Measurements from ENCODE around the gene NMNAT3. TPM values are rescaled to one million over a fixed set of nuclear protein-coding genes. Genes with fewer than 3 reads are reported as not detected.

Gene NMNAT3
- total and polyA plus RNA-seq, 9 donors = 2.0 to 5.8 (median 4.5) TPM

GRCh38 chr3:139642996-139643395, 34.8 kb downstream of the NMNAT3 start:
- no peak overlapping the region for H3K27ac ChIP-seq (ENCODE audit: low read length)
- no peak for DNase-seq
- no peaks in the 10 kb centered on the region for H3K27me3 ChIP-seq (ENCODE audit: control insufficient read depth, insufficient read depth, low read length)
- H3K4me3 ChIP-seq (ENCODE audit: low read length) = no peak overlapping the region
- no peaks in the 10 kb centered on the region for H3K9me3 ChIP-seq (replicated peaks; ENCODE audit: control insufficient read depth, low read depth, low read length)
- no peaks in the 10 kb centered on the region for H3K4me1 ChIP-seq (ENCODE audit: control insufficient read depth, insufficient read depth, low read length)
- WGBS (ENCODE audit: insufficient coverage) = no CpG with 5 or more reads among the region's 2 CpGs
- H3K36me3 ChIP-seq (ENCODE audit: control insufficient read depth, insufficient read depth, low read length) = no peaks in the 10 kb centered on the region

GRCh38 chr3:139640456-139640855, 37.3 kb downstream of the NMNAT3 start:
- Histone ChIP-seq H3K36me3 (ENCODE audit: control insufficient read depth, insufficient read depth, low read length) (no peaks in the 10 kb centered on the region), H3K9me3 (replicated peaks; ENCODE audit: control insufficient read depth, low read depth, low read length) (no peaks in the 10 kb centered on the region), H3K4me1 (ENCODE audit: control insufficient read depth, insufficient read depth, low read length) (no peaks in the 10 kb centered on the region), H3K4me3 (ENCODE audit: low read length) (no peak overlapping the region), H3K27ac (ENCODE audit: low read length) (no peak overlapping the region), H3K27me3 (ENCODE audit: control insufficient read depth, insufficient read depth, low read length) (no peaks in the 10 kb centered on the region)
- WGBS (ENCODE audit: insufficient coverage) = no CpG with 5 or more reads among the region's 1 CpG
- no peak for DNase-seq

GRCh38 chr3:139639662-139640061, 38.1 kb downstream of the NMNAT3 start:
- Histone ChIP-seq H3K4me1 (ENCODE audit: control insufficient read depth, insufficient read depth, low read length) (no peaks in the 10 kb centered on the region), H3K36me3 (ENCODE audit: control insufficient read depth, insufficient read depth, low read length) (no peaks in the 10 kb centered on the region), H3K4me3 (ENCODE audit: low read length) (no peak overlapping the region), H3K9me3 (replicated peaks; ENCODE audit: control insufficient read depth, low read depth, low read length) (no peaks in the 10 kb centered on the region), H3K27ac (ENCODE audit: low read length) (no peak overlapping the region), H3K27me3 (ENCODE audit: control insufficient read depth, insufficient read depth, low read length) (no peaks in the 10 kb centered on the region)
- DNase-seq = no peak
- WGBS (ENCODE audit: insufficient coverage) = 0% methylated on average over 1 of the region's 1 CpG

- H3K9me3 ChIP-seq (replicated peaks; ENCODE audit: control insufficient read depth, low read depth, low read length) = no peaks in the 10 kb centered on the region
- WGBS (ENCODE audit: insufficient coverage) = 84% methylated on average over 2 of the region's 2 CpGs
- H3K4me3 ChIP-seq (ENCODE audit: low read length) = no peak overlapping the region
- H3K27ac ChIP-seq (ENCODE audit: low read length) = no peak overlapping the region
- H3K27me3 ChIP-seq (ENCODE audit: control insufficient read depth, insufficient read depth, low read length) = no peaks in the 10 kb centered on the region
- H3K4me1 ChIP-seq (ENCODE audit: control insufficient read depth, insufficient read depth, low read length) = no peaks in the 10 kb centered on the region
- DNase-seq = no peak
- no peaks in the 10 kb centered on the region for H3K36me3 ChIP-seq (ENCODE audit: control insufficient read depth, insufficient read depth, low read length)
Observed at GRCh38 chr3:139638518-139638917, 39.3 kb downstream of the NMNAT3 start.

- Histone ChIP-seq H3K36me3 (ENCODE audit: control insufficient read depth, insufficient read depth, low read length) (no peaks in the 10 kb centered on the region), H3K27me3 (ENCODE audit: control insufficient read depth, insufficient read depth, low read length) (no peaks in the 10 kb centered on the region), H3K4me3 (ENCODE audit: low read length) (no peak overlapping the region), H3K9me3 (replicated peaks; ENCODE audit: control insufficient read depth, low read depth, low read length) (no peaks in the 10 kb centered on the region), H3K27ac (ENCODE audit: low read length) (no peak overlapping the region), H3K4me1 (ENCODE audit: control insufficient read depth, insufficient read depth, low read length) (no peaks in the 10 kb centered on the region)
- DNase-seq = peak; percentile 16
- no CpG with 5 or more reads among the region's 2 CpGs for WGBS (ENCODE audit: insufficient coverage)
Observed at GRCh38 chr3:139636511-139636910, 41.3 kb downstream of the NMNAT3 start.

GRCh38 chr3:139634111-139634635, 43.6 kb downstream of the NMNAT3 start:
- DNase-seq = no peak
- Histone ChIP-seq H3K4me1 (ENCODE audit: control insufficient read depth, insufficient read depth, low read length) (no peaks in the 10 kb centered on the region), H3K9me3 (replicated peaks; ENCODE audit: control insufficient read depth, low read depth, low read length) (no peaks in the 10 kb centered on the region), H3K27ac (ENCODE audit: low read length) (no peak overlapping the region), H3K27me3 (ENCODE audit: control insufficient read depth, insufficient read depth, low read length) (no peaks in the 10 kb centered on the region), H3K4me3 (ENCODE audit: low read length) (no peak overlapping the region), H3K36me3 (ENCODE audit: control insufficient read depth, insufficient read depth, low read length) (no peaks in the 10 kb centered on the region)
- WGBS (ENCODE audit: insufficient coverage) = 39% methylated on average over 14 of the region's 20 CpGs

- no peak for DNase-seq
- H3K27me3 ChIP-seq (ENCODE audit: control insufficient read depth, insufficient read depth, low read length) = no peaks in the 10 kb centered on the region
- no peaks in the 10 kb centered on the region for H3K36me3 ChIP-seq (ENCODE audit: control insufficient read depth, insufficient read depth, low read length)
- H3K27ac ChIP-seq (ENCODE audit: low read length) = no peak overlapping the region
- H3K4me3 ChIP-seq (ENCODE audit: low read length) = no peak overlapping the region
- H3K9me3 ChIP-seq (replicated peaks; ENCODE audit: control insufficient read depth, low read depth, low read length) = no peaks in the 10 kb centered on the region
- H3K4me1 ChIP-seq (ENCODE audit: control insufficient read depth, insufficient read depth, low read length) = no peaks in the 10 kb centered on the region
- WGBS (ENCODE audit: insufficient coverage) = 72% methylated on average over 6 of the region's 6 CpGs
Observed at GRCh38 chr3:139633511-139633910, 44.3 kb downstream of the NMNAT3 start.

GRCh38 chr3:139630542-139630941, 47.2 kb downstream of the NMNAT3 start:
- Histone ChIP-seq H3K36me3 (ENCODE audit: control insufficient read depth, insufficient read depth, low read length) (no peaks in the 10 kb centered on the region), H3K4me1 (ENCODE audit: control insufficient read depth, insufficient read depth, low read length) (no peaks in the 10 kb centered on the region), H3K4me3 (ENCODE audit: low read length) (no peak overlapping the region), H3K9me3 (replicated peaks; ENCODE audit: control insufficient read depth, low read depth, low read length) (no peaks in the 10 kb centered on the region), H3K27me3 (ENCODE audit: control insufficient read depth, insufficient read depth, low read length) (no peaks in the 10 kb centered on the region), H3K27ac (ENCODE audit: low read length) (no peak overlapping the region)
- no CpG with 5 or more reads among the region's 4 CpGs for WGBS (ENCODE audit: insufficient coverage)
- no peak for DNase-seq

GRCh38 chr3:139629033-139629432, 48.7 kb downstream of the NMNAT3 start:
- no peaks in the 10 kb centered on the region for H3K36me3 ChIP-seq (ENCODE audit: control insufficient read depth, insufficient read depth, low read length)
- no peaks in the 10 kb centered on the region for H3K27me3 ChIP-seq (ENCODE audit: control insufficient read depth, insufficient read depth, low read length)
- WGBS (ENCODE audit: insufficient coverage) = 60% methylated on average over 1 of the region's 3 CpGs
- no peak for DNase-seq
- H3K9me3 ChIP-seq (replicated peaks; ENCODE audit: control insufficient read depth, low read depth, low read length) = no peaks in the 10 kb centered on the region
- H3K4me1 ChIP-seq (ENCODE audit: control insufficient read depth, insufficient read depth, low read length) = no peaks in the 10 kb centered on the region
- H3K27ac ChIP-seq (ENCODE audit: low read length) = no peak overlapping the region
- no peak overlapping the region for H3K4me3 ChIP-seq (ENCODE audit: low read length)

- Histone ChIP-seq H3K9me3 (replicated peaks; ENCODE audit: control insufficient read depth, low read depth, low read length) (no peaks in the 10 kb centered on the region), H3K4me1 (ENCODE audit: control insufficient read depth, insufficient read depth, low read length) (no peaks in the 10 kb centered on the region), H3K27me3 (ENCODE audit: control insufficient read depth, insufficient read depth, low read length) (no peaks in the 10 kb centered on the region), H3K27ac (ENCODE audit: low read length) (no peak overlapping the region), H3K4me3 (ENCODE audit: low read length) (no peak overlapping the region), H3K36me3 (ENCODE audit: control insufficient read depth, insufficient read depth, low read length) (no peaks in the 10 kb centered on the region)
- 70% methylated on average over 3 of the region's 5 CpGs for WGBS (ENCODE audit: insufficient coverage)
- DNase-seq = no peak
Observed at GRCh38 chr3:139627759-139628158, 50.0 kb downstream of the NMNAT3 start.

GRCh38 chr3:139620438-139620837, 57.3 kb downstream of the NMNAT3 start:
- no peak overlapping the region for H3K27ac ChIP-seq (ENCODE audit: low read length)
- WGBS (ENCODE audit: insufficient coverage) = no CpG with 5 or more reads among the region's 3 CpGs
- no peak for DNase-seq
- no peaks in the 10 kb centered on the region for H3K4me1 ChIP-seq (ENCODE audit: control insufficient read depth, insufficient read depth, low read length)
- H3K27me3 ChIP-seq (ENCODE audit: control insufficient read depth, insufficient read depth, low read length) = no peaks in the 10 kb centered on the region
- no peaks in the 10 kb centered on the region for H3K9me3 ChIP-seq (replicated peaks; ENCODE audit: control insufficient read depth, low read depth, low read length)
- H3K4me3 ChIP-seq (ENCODE audit: low read length) = no peak overlapping the region
- no peaks in the 10 kb centered on the region for H3K36me3 ChIP-seq (ENCODE audit: control insufficient read depth, insufficient read depth, low read length)
